ENCODE data around the gene CFAP97.
"Not testable (repeated sequence)": the region's sequence is repeated elsewhere in the genome, so short reads cannot be mapped to it uniquely, and the experiment has no call there.

Gene CFAP97

DNA sequence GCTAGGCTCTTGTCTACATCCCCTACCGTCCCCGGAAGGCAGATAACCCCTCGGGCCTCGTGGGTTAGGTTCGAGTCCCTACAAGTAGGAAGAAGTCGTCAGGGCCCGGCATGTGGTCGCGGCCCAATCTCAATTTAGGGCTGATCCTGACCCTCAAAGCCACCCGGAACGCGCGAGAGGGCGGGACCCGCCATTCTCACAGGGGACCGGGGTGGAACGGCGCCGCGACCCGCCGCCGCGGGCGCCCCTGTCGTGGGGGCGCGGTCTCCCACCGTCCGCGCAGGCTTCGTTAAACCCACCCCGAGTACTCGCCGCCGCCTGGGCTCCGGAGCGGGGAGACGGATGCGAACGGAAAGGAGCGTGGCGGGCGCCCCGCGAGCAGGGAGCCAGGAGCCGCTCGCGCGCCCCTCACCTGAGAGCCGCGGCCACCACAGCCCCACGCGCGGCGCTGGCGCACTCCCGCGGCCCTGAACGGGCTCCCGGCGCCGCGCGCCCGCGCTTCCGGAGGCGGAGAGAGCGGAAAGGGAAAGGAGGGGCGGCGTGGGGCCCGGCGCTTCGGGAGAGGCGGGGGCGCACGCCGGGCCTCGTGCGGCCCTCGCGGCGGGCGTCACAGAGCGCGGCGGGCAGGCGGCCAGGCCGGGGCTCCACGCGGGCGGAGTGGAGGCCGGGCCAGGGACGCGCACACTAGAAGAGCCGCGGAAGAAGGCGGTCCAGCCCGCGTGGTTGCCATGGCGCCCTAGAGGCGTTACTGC, at the start of gene CFAP97:
TSS of gene CFAP97 (minus strand) at position 515 of the 752 bp plus-strand sequence. CDS start 12,804 bp downstream, outside the sequence.
- DNase-seq, result peak; percentile 73

DNA sequence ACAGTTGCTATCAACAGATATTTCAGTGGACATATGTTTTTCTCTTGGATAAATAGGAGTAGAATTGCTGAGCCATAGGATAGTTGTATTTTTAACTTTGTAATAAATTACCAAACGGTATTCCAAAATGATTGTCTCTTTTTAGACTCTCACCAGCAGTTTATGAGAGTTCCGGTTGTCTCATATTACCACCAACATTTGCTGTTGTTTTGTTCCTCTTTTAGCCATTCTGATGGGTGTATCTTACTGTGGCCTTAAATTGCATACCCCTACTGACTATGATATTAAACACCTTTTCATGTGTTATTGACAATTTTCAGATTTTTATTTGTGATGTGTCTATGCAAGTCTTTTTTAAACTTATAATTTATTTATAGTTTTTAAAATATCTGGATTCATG, 45.3 kb upstream of the CFAP97 start:
- no peak for DNase-seq

DNA sequence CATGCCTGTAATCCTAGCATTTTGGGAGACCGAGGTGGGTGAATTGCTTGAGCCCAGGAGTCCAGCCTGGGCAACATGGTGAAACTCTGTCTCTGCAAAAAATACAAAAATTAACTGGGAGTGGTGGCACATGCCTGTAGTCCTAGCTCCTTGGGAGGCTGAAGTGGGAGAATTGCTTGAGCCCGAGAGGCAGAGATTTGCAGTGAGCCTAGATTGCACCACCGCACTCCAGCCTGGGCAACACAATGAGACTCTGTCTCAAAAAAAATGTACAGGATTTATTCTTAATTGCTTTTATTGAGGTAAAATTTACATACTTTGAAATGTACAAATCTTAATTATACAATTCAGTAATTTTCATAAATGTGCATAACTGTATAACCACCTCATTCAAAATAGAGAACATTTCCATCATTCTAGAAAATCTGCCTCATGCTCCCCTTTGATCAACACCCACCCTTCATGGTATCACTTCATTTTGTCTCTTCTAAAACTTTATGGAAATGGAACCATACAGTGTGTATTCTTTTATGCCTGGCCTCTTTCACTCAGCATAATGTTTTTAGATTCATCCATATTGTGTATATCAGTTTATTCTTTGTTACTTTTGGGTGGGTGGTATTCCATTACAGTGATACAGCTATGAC, 44.7 kb upstream of the CFAP97 start:
- DNase-seq, result no peak

DNA sequence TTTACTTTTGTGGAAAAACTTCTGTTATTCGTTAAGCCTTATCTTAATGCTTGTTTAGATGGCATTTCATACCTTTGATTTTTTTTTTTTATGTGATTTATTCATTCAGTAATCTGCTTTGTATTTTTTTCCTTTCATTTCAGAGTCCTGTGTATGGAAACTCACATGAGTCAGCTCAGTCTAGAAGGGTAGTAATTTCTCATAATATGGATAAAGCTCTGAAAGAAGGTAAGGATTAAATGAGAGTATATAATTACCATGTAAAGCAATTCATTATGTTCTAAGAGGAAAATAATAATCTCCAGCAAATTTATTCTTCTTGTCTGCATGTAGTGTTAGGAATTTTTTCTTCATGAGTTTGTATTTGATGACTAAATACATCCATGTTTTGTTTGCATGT, 43.4 kb upstream of the CFAP97 start:
- no peak for DNase-seq

DNA sequence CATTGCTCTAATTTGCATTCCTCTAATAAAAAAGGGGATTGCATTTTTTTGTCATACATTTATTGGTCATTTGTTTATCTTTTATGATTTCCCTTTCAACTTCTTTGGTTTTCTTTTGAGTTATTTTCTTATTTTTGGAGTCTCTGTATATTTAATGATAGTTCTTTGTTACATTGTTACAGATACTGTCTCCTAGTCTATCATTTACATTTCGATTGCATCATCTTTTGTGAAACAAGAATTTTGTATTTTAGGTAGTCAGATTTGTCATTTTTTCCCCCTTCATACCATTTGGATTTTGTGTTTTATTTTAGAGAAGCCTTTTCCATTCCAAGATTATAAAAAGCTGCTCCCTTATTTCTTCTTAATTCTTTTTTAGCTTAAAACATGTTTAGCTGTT, 42.7 kb upstream of the CFAP97 start:
- DNase-seq, result no peak

DNA sequence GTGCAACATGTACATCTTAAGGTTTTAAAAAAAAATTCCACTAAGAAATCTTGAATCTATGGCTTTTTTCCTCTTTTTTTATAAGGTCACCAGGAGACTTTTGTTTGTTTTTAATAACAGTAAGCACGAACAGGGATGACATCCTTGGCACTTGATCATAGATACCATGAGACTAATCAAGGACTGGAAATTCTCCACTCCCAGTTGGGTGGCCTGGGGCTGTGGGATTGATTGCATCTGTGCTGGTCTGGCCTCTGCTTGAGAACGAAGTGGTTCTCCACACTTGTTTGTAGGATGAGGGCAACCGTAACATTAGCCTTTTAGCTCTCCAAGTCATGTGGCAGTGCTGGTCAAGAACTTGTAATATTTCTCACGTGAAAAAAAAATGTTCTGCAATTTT, 41.0 kb upstream of the CFAP97 start:
- DNase-seq, result no peak

DNA sequence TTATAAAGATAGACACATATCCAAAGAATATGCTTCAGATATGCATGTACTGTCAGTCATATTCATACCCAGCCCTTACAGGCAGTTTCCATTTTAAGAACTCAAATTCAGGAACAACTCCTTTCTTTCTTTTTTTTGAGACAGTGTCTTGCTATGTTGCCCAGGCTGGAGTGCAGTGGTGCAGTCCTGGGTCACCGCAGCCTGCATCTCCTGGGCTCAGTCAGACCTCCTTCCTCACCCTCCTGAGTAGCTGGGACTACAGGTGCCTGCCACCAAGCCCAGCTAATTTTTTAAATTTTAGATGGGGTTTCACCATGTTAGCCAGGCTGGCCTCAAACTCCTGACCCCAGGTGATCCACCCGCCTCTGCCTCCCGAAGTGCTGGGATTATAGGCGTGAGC, 40.1 kb upstream of the CFAP97 start:
- no peak for DNase-seq

DNA sequence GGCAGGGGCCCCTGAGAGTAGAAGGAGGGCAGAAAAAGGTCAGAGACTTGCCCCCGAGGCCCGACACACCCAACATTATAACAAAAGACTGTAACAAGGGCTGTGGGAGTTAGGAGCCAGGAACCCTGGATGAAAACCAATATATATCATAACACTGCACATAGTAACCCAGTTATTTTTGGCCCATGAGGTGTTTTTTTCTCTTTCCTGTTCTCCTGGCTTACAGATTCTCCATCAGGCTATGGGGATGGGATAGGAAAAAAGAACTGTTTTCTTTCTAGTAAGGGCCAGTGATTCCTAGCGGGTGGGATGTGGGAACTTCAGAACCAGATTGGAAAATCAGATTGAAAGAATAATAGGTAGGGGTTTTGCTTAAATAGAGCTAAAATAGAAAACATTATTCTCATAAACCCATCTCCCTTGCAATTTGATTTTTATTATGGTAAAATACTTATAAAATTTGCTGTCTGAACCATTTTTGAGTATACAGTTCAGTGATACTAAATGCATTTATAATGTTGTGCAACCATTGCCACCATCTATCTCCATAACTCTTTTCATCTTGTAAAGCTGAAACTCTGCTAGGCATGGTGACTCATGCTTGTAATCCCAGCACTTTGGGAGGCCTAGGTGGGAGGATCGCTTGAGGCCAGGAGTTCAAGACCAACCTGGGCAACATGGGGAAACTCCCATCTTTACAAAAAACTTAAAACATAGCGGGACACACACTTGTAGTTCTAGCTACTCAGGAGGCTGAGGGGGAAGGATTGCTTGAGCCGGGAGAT, 39.1 kb upstream of the CFAP97 start:
- no peak for DNase-seq

DNA sequence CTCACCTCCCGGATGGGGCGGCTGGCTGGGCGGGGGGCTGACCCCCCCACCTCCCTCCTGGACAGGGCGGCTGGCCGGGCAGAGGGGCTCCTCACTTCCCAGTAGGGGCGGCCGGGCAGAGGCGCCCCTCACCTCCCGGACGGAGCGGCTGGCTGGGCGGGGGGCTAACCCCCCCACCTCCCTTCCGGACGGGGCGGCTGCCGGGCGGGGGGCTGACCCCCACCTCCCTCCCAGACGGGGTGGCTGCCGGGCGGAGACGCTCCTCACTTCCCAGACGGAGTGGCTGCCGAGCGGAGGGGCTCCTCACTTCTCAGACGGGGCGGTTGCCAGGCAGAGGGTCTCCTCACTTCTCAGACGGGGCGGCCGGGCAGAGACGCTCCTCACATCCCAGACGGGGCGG, 36.7 kb upstream of the CFAP97 start:
- not testable (repeated sequence) for DNase-seq

DNA sequence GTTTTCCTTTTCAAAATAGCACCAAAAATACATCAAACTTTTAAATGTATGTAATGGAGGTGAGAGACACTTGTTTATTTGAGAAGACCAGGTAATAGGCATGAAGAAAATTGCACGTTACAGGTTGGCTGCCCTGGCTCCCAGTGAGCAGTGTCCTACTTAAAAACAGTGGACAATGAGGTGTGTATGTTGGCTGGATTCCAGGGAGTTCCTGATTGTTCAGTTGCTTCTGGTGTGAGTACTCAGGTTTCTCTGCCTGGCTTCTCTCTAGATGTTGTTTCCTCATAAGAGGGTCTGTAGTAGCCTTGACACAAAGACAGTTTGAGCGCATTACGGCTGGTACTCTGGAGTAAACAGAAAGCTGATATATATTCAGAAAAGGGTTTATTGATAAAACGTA, 35.0 kb upstream of the CFAP97 start:
- no peak for DNase-seq

DNA sequence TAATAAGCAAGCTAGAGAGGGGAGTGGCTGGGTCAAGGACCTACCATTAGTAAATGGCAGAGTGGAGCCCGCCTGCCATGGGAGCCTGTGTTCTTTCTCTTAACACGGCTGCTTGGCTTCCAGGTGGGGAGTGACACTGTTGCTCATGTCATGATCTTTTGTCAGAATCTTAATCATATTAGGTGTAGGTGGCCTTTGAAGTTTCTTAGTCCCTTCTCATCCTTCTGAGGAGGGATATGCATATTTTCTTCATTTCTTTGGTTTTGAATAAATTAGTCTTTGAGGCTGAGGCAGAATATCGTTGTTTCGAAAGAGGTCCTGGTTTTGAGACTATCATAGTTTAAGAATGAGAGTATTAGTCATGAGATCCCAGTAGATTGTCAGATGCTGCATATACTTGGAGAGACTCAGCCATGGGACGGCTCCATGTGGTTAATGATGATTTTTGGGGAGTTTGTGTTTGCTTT, 34.4 kb upstream of the CFAP97 start:
- DNase-seq, result no peak

DNA sequence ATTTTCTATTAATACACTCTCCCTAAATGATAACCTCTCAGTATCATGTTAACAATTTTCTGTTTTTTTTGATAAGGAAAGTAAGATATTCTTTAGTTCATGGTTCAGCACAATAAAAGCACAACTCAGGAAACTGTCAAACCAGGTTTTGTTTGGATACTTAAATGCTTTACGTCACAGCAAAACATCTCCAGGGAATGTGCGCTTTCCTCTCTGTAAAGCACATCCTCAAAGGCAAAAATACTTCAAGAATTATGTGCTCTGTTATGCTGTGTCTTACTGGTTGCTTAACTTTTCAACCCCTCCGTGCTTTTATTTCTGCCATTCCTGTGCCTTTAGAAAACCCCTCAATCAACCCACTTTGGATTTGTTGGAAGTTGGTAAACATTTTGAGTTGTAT, 33.4 kb upstream of the CFAP97 start:
- DNase-seq, result no peak

DNA sequence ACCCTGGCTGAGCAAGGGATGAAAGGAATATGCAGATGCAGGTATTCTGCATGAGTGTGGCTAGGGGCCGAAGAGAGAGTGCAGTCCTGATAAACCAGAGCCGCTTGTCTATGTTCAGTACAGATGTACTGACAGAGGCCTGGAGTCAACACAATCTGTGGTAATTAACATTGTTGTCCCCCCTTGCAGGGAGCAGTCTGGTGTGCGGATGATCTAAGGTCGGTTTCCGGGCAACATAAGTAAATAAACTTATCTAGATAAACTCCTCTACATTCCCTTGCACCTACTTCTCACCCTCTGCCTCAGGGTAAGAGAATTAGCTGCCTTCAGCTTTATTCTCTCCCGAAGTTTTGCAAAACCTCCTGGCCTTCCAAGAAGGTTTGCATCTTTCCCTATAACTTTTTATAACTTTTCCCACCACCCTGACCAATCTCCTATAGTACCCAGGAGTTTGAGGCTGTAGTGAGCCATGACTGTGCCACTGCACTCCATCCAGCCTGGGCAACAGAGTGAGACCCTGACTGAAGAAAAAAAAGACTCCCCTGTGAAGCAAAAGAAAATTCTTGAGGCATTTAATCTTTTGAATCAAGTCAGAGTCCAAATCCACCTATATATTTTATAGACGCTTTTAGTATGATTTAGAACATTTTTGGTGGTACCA, 32.2 kb upstream of the CFAP97 start:
- DNase-seq, result no peak

DNA sequence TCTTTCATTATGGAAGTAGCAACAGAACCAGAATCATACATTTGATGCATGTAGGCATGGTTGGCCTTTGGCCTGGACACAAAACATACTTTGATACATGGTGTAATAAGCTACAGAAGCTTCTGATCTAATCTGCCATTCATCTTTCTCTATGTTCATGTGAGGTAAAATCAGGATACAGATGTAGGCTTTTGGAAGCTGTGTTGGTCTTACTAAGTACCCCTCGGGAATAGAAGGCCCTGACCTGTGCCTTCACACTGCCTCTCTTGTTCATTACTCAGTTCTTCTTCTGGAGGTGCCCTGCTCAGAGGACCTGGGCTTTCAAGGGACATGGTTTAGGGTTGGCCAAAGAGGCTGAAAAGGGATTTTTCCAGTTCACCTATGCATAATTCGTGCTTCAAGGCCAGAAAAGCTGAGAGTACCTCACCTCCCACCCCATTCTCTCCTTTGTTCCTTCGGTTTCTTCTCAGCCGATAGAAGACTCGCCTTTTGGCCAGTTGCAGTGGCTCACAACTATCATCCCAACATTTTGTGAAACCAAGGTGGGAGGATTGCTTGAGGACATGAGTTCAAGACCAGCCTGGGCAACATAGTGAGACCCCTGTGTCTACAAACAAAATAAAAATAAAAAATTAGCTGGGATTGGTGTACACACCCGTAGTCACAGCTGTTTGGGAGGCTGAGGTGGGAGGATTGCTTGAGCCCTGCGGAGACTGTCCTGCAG, 31.5 kb upstream of the CFAP97 start:
- no peak for DNase-seq

DNA sequence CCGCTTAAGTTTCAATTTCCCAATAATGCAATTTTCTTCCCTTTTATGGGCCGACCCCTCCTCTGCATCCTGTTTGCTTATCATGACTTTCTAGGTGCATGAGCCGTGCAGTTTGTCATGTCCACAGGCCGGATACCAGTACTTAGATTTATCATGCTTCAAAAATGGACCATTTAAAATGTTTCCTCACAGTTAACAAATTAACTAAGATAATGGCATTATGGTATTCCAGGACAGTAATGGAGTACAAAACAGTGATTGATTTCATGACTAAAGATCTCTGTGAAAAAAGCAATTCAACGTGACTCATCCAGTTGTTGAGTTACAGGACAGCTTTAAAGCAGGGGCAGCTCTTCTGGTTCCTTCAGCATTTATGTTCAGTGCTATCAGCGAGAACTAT, 28.6 kb upstream of the CFAP97 start:
- DNase-seq, result no peak

DNA sequence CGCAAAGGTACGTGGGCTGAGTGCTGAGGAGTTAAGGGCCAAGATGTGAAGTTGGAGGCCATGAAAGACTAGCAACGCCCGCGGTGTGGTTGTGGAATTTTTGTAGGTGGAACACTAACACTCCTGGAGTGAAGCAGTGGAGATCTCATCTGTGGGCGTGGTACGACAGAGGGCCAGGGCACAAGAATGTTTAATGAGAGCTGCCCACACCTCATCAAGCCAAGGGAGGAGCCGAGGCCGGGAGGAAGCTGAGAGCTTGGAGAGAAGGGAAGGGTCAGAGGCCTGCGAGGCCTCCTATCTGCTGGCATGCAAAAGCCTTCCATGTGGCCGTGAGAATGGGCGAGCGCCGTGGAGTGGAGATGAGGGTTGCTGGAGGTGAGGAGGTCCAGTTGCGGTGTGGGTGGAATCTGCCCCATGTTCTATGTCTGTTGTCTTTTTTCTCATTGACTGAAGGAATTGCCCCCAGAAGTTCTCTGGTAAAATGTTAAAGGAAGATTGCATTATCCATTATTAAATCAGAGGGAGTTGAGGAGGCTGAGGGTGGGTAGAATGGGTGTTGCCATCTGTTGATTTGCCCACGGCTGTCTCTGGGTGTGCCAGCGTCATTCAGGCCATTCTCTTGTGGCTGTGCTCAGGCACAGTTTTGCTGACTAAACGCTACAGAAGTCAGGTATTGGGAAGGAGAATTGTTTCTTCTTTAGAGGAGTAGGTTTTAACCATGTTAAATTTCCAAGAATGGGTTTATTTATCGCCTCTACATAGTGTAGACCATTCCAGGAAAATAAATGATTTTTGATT, 25.4 kb upstream of the CFAP97 start:
- DNase-seq, result no peak

DNA sequence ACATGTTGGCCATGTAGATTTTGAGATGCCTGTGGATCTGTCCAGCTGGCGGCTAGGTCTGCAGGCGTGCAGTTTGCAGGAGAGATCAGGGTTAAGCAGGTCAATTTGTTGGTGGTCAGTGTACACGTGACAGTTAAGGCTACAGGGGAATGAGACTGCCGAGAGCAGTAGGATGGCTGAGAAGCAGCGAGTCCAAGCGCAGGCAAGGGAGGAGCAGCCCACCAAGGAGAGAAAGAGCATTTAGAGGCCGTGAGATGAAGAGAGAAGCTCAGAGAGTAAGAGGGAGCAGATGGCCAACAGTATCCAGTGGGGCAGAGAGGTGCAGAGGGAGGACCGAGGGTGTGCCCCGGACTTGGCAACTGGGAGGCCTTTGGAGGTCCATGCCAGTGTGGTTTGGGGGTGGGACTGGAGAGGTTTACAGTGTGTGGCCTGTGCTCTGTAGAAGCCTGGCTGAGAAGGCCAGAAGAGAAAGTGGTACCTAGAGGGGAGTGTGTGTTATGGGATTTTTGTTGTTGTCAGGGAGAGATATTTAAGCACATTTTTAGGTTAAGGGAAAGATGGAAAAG, 24.0 kb upstream of the CFAP97 start:
- no peak for DNase-seq

DNA sequence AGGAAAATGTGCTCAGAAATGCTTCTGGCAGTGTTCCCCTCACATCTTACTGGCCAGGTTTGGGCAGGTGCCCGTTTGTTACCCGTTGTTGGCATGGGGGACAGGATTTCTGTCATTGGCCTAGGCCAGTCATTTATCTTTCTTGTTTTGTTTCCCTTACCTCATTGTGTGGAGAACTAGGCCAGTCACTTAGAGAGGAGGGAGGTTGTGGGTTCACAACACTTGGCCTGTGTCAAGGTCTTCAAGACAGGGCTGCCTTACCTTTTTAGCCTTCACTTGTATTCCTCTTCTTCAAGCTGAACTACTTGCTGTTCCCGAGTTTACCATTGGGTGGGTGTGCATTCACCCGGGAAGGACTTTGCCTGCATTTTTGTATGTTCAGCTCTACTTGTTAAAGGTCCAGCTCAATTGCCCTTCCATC, 23.3 kb upstream of the CFAP97 start:
- no peak for DNase-seq

DNA sequence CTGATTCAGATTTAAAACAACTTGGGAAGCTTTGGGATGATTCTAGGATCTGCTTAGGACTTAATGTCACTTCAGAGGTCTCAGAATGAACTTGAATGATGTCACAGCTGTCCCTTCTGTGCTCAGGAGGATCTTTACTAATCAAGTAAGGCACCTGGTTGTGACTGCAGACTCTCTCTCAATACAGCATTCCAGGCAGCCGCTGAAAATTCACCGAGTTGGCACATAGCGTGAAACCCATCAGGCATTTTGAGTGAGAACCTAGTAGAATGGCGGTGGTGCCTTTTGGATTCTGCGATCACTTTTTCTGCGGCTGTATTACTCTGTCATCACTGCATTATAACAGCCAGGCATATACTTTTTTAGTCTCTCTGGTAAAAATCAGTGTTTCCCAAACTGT, 22.1 kb upstream of the CFAP97 start:
- DNase-seq, result no peak

DNA sequence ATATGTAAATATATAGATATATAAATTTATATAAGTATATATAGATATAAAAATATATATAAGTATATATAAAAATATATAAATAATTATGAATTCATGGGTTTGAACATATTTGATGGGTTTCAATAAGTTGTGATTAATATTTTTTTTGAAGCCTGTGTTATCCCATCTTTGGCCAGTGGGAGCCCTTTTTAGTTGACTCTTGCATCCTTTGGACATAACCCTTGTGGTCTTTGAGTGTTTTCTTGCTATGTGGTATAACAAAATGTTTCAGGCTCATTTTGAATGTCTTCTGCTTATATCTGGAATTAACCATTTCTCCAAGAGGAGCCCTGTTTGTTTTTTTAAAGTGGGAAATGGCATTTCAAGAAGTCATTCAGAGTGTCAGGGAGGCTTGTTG, 20.8 kb upstream of the CFAP97 start:
- DNase-seq, result no peak

DNA sequence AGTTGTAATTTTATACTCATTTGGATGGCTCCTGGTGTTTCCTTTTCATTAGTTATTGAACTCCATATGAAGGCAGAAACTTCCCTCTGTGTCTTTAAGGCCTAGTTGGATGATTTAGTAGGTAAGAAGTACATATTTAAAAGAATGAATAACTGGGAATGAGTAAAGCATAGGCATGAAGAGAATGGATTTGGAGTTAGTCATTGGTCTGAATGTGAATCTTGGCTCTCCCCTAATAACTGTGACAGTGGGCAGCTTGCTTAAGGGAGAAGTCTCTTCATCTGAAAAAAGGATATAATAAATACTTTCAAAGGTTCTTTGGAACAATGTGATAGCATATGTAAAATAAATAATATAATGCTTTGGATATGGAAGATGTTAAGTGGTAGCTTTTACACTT, 18.8 kb upstream of the CFAP97 start:
- no peak for DNase-seq

All from activated CD4-positive, alpha-beta T cell treated with anti-CD3 and anti-CD28 coated beads, Interleukin-2, amount 50 U/mL, for 1 hour (primary cell).